ENCODE data around the gene SNRPD2.
A peak's percentile ranks its signal among the peaks of the same experiment; 100 is the strongest.

Gene SNRPD2

DNA sequence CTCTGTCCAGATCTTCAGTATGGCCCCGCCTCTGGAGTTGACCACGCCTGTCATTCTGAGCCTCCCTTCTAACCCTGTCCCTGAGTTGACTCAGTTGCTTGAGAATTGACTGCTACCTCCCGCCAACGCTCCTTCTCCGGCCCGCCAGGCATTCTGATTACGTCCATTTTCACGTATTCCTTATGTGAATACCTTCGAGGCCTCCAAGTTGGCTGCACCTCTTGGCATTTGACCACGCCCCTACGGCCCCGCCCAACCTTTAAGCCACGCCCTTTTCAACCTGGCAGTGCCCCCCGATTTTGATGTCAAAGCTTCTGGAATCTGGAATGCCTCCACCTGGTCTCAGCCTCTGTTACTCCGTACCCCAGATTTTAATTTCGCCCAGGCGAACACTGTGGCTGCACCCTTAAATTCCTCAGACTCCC is 50.9 kb downstream of the SNRPD2 start:
- peak overlapping the region; percentile 92 for H3K27ac ChIP-seq (ENCODE audit: low read depth, low read length)
- peak overlapping the region; percentile 49 for H2AFZ ChIP-seq (ENCODE audit: low read depth, low read length, severe bottlenecking)
- H3F3A ChIP-seq (ENCODE audit: insufficient read depth): peaks cover 22% of the 10 kb centered on the region
- no peaks in the 10 kb centered on the region for H3K9me2 ChIP-seq (replicated peaks; ENCODE audit: insufficient read depth, low read length)
- no peaks in the 10 kb centered on the region for H3K36me3 ChIP-seq (ENCODE audit: low read length)
- no peaks in the 10 kb centered on the region for H4K20me1 ChIP-seq (ENCODE audit: low read depth, low read length)
- peak overlapping the region; percentile 68 for H3K4me3 ChIP-seq (ENCODE audit: insufficient read depth, low read length, poor library complexity, severe bottlenecking)
- no peak for TF ChIP-seq EZH2phosphoT487 (conservative IDR thresholded peaks at IDR 0.05; ENCODE audit: low read length)
- TF ChIP-seq, protein P1, sequence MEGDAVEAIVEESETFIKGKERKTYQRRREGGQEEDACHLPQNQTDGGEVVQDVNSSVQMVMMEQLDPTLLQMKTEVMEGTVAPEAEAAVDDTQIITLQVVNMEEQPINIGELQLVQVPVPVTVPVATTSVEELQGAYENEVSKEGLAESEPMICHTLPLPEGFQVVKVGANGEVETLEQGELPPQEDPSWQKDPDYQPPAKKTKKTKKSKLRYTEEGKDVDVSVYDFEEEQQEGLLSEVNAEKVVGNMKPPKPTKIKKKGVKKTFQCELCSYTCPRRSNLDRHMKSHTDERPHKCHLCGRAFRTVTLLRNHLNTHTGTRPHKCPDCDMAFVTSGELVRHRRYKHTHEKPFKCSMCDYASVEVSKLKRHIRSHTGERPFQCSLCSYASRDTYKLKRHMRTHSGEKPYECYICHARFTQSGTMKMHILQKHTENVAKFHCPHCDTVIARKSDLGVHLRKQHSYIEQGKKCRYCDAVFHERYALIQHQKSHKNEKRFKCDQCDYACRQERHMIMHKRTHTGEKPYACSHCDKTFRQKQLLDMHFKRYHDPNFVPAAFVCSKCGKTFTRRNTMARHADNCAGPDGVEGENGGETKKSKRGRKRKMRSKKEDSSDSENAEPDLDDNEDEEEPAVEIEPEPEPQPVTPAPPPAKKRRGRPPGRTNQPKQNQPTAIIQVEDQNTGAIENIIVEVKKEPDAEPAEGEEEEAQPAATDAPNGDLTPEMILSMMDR (IDR thresholded peaks at IDR 0.05; ENCODE audit: insufficient read depth, low read length, poor library complexity, severe bottlenecking): no peak
- H3K9ac ChIP-seq (ENCODE audit: low read length): peak overlapping the region; percentile 78; the same call in 1 of the 2 replicates
- H3K79me2 ChIP-seq (ENCODE audit: insufficient read depth, low read length): peaks cover 9% of the 10 kb centered on the region; the same call in 1 of the 2 replicates
- H3K9me3 ChIP-seq (ENCODE audit: insufficient read depth, low read length): no peaks in the 10 kb centered on the region
- H3K27me3 ChIP-seq (ENCODE audit: low read length): no peaks in the 10 kb centered on the region
- peak overlapping the region; percentile 84 for H3K4me2 ChIP-seq (ENCODE audit: low read depth, low read length, poor library complexity, severe bottlenecking)

DNA sequence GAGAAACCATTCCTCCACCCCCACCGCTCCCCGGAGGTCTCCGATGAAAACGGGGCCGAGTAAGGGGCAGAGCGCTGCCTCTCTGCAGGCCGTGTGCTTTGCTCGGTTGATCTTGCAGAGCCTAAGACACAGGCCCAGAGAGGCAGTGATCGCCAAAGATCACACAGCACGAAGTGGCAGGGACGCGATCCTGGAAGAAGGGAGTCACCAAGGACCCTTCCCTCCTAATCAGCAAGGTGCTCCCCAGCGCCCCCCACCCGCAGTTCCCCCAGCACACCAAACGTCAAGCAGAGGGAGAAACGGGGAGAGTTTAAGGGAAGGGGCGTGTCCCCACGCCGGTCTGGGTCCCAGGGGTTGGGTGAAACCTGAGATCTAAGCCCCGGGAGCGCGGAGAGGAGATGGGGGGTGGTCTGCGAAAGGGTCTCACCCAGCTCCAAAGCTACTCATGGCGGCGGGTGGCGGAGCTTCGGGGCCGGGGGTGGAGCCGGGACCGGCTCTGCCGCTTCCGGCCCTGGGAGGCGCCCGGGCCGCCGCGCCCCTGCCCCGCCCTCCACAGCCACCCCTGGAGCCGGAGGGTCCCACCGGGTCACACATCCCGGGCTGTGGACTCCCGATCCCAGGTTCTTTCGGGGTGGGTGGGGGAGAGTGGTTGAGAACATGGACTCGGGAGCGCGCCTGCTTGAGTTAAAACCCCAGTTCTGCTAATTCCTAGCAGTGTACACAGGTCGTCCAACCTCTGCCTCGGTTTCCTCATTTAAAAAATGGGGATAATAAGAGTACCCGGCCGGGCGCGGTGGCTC is 52.6 kb downstream of the SNRPD2 start, which contains the start of gene EML2:
Gene EML2, minus strand, starts transcription at position 468 of the 800 bp plus-strand sequence. Its CDS starts 21 bp downstream, at position 447.
- no peaks in the 10 kb centered on the region for H3K36me3 ChIP-seq (ENCODE audit: low read length)
- H3K79me2 ChIP-seq (ENCODE audit: insufficient read depth, low read length): peaks cover 9% of the 10 kb centered on the region; the same call in 1 of the 2 replicates
- TF ChIP-seq EZH2phosphoT487 (conservative IDR thresholded peaks at IDR 0.05; ENCODE audit: low read length): no peak
- TF ChIP-seq, protein P1 (IDR thresholded peaks at IDR 0.05; ENCODE audit: insufficient read depth, low read length, poor library complexity, severe bottlenecking): peak; percentile 69
- peak within 1 kb of the TSS; percentile 17; the same call in 1 of the 2 replicates for H3K27ac ChIP-seq (ENCODE audit: low read depth, low read length)
- peak within 1 kb of the TSS; percentile 67 for H3K9ac ChIP-seq (ENCODE audit: low read length)
- H2AFZ ChIP-seq (ENCODE audit: low read depth, low read length, severe bottlenecking): peak within 1 kb of the TSS; percentile 87
- no peaks in the 10 kb centered on the region for H4K20me1 ChIP-seq (ENCODE audit: low read depth, low read length)
- H3F3A ChIP-seq (ENCODE audit: insufficient read depth): peaks cover 21% of the 10 kb centered on the region
- H3K27me3 ChIP-seq (ENCODE audit: low read length): no peaks in the 10 kb centered on the region
- peak within 1 kb of the TSS; percentile 59 for H3K4me2 ChIP-seq (ENCODE audit: low read depth, low read length, poor library complexity, severe bottlenecking)
- H3K9me3 ChIP-seq (ENCODE audit: insufficient read depth, low read length): no peaks in the 10 kb centered on the region
- H3K9me2 ChIP-seq (replicated peaks; ENCODE audit: insufficient read depth, low read length): no peaks in the 10 kb centered on the region
- H3K4me3 ChIP-seq (ENCODE audit: insufficient read depth, low read length, poor library complexity, severe bottlenecking): peak within 1 kb of the TSS; percentile 62

DNA sequence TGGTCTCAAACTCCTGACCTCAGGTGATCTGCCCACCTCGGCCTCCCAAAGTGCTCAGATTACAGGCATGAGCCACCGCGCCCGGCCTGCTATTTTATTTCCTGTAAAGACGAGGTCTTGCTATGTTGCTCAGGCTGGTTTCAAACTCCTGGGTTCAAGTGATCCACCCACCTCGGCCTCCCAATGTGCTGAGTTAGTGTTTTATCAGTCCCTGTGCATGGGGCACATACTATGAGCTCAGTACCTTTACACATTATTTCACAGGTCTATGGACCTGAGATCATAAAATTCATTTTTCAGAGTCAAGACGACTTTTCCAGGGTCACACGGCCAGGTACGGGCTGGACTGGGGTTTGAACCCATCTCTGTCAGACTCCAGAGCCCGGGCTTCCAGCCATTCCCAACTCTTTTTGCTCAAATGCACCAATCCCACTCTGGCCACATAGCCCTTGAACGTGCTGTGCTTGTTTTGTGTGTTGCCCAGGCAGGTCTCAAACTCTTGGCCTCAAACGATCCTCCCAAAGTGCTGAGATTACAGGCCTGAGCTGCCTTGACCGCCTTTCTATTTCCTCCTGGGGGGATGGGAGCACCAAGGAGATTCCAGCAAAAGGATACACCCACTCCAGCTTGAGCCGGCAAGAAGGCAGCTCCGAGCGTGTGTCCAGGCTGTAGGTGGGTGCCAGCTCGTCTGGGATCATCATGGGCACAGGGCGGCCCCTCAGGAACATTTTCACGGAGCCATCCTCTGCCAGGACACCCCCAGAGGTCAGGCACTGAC is 53.7 kb downstream of the SNRPD2 start:
- TF ChIP-seq EZH2phosphoT487 (conservative IDR thresholded peaks at IDR 0.05; ENCODE audit: low read length): no peak
- TF ChIP-seq, protein P1 (IDR thresholded peaks at IDR 0.05; ENCODE audit: insufficient read depth, low read length, poor library complexity, severe bottlenecking): no peak
- no peaks in the 10 kb centered on the region for H3K9me2 ChIP-seq (replicated peaks; ENCODE audit: insufficient read depth, low read length)
- H3K4me3 ChIP-seq (ENCODE audit: insufficient read depth, low read length, poor library complexity, severe bottlenecking): peak overlapping the region; percentile 62
- H3K27me3 ChIP-seq (ENCODE audit: low read length): no peaks in the 10 kb centered on the region
- H4K20me1 ChIP-seq (ENCODE audit: low read depth, low read length): no peaks in the 10 kb centered on the region
- no peak overlapping the region for H2AFZ ChIP-seq (ENCODE audit: low read depth, low read length, severe bottlenecking)
- peak overlapping the region; percentile 59 for H3K4me2 ChIP-seq (ENCODE audit: low read depth, low read length, poor library complexity, severe bottlenecking)
- H3K36me3 ChIP-seq (ENCODE audit: low read length): no peaks in the 10 kb centered on the region
- H3K9me3 ChIP-seq (ENCODE audit: insufficient read depth, low read length): no peaks in the 10 kb centered on the region
- H3F3A ChIP-seq (ENCODE audit: insufficient read depth): peaks cover 20% of the 10 kb centered on the region
- H3K27ac ChIP-seq (ENCODE audit: low read depth, low read length): no peak overlapping the region
- peak overlapping the region; percentile 67 for H3K9ac ChIP-seq (ENCODE audit: low read length)
- peaks cover 9% of the 10 kb centered on the region; the same call in 1 of the 2 replicates for H3K79me2 ChIP-seq (ENCODE audit: insufficient read depth, low read length)
